Right cardiac atrium (tissue), 5 donors: ENCODE results near the gene SSTR5. TPM values are rescaled to one million over a fixed set of nuclear protein-coding genes. Genes with fewer than 3 reads are reported as not detected.

Source experiments
- ATAC-seq, 2 donors: fragments of 200-7000 bp; cut with Tn5 transposase; one replicate each; pipeline versions ENCODE4 v1.8.0 to v1.9.1; 2020; ENCODE audit warnings: moderate library complexity in 2 of 2, mild to moderate bottlenecking in 1 of 2
- DNase-seq, 3 donors: peaks; one replicate each; pipeline ENCODE4 v3.0.0-alpha.2; 2020
- H3K27ac ChIP-seq: one replicate; pipeline ENCODE4 v1.5.1; 2013; ENCODE audit warnings: mild to moderate bottlenecking, low read length, control low read depth, moderate library complexity
- H3K27me3 ChIP-seq: one replicate; pipeline ENCODE4 v1.6.1; 2013; ENCODE audit not compliant: control insufficient read depth, insufficient read depth
- H3K4me1 ChIP-seq: one replicate; pipeline ENCODE4 v1.6.1; 2013; ENCODE audit warnings: low read length; ENCODE audit not compliant: control insufficient read depth, insufficient read depth
- H3K4me3 ChIP-seq: one replicate; pipeline ENCODE4 v1.5.1; 2013; ENCODE audit warnings: low read length, control low read depth
- H3K9me3 ChIP-seq: one replicate; pipeline ENCODE4 v1.6.1; 2013; ENCODE audit warnings: low read length; ENCODE audit not compliant: control insufficient read depth
- WGBS: extraction: QIAGEN DNeasy Blood & Tissue Kit; methylation state at CpG from one replicate; pipeline ENCODE4 v1.1.7; 2013; 5-methylcytosine and 5-hydroxymethylcytosine counted together
- intact Hi-C, 4 donors: fragments of 100-400 bp; cut with DNase I; formaldehyde crosslinking; loops; one replicate each; pipeline versions ENCODE4 v1.11.0 to v1.14.0; 2022 to 2023
- polyA plus RNA-seq: library from polyadenylated mRNA; stranded (reverse); fragments of 200-250 nt; gene quantifications from one replicate; pipeline ENCODE4 v1.2.3, GENCODE V29; 2013
- total RNA-seq, 4 donors: library from RNA; stranded (reverse); fragmentation: NEBNext Ultra II Directional; extraction: Animal tissue kit (Norgen Biotek cat#: 25700); gene quantifications; one replicate each; pipeline ENCODE4 v1.2.1, GENCODE V29; 2021
- donor health status: healthy with polysubstance abuse.
- donor health status: DM: no; HTN: yes; CAD: no.
- donor health status: DM: no; HTN: no; CAD: no.
- donor health status: DM: no; HTN: yes; CAD: no; lungs with severe emphysema.
- donor health status: DM: yes; HTN: yes; CAD: no.

SSTR5 gene
- total and polyA plus RNA-seq, 5 donors, result 7.7 to 35.3 (median 17.7) TPM

DNA sequence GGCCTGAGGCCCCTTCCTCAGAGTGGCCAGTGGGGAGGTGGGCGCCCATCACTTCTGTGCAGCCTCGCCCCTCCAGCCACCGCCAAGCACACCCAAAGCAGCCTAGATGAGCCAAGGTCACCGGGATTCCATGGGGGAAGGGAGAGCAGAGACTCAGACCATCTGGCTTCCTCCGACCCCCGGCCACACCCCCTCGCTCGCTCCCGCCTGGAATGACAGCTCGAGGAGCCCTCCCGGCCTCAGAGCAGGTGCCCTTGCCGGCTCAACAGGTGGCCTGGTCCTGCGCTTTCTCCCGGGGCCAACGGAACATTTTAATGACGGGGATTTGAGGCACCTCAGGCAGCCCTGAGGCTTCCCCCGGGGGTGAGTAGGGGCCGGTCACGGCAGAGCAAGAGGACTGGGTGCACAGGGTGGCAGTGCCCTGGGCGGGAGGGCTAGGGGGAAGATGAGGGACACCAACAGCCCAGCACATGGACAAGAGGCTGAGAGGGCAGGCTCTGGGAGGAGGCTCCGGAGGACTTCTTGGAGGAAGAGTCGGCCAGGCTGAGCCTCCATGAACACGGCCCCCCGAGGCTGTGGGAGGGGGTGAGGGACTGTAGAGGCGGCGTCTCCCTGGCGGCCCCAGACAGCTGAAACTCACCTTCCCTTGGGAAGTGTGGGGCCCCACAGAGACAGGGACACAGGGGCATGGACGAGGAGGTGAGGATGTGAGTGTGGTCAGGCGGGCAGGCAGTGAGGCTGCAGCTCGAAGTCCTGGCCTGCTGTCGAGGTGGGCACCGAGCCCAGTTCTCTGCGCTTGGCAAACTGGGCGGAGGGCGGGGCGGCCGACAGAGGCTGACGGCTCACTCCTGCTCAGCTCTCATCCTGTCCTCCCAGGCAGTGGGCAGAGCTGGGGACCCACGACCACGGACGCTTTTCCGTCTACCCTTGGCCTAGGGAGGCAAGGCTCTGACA, 36.0 kb downstream of the SSTR5 start:
- WGBS, result 38% methylated on average over 42 of the region's 42 CpGs
- ATAC-seq, result peak; percentile 18 to 26
- H3K27me3 ChIP-seq, result no peaks in the 10 kb centered on the region

DNA sequence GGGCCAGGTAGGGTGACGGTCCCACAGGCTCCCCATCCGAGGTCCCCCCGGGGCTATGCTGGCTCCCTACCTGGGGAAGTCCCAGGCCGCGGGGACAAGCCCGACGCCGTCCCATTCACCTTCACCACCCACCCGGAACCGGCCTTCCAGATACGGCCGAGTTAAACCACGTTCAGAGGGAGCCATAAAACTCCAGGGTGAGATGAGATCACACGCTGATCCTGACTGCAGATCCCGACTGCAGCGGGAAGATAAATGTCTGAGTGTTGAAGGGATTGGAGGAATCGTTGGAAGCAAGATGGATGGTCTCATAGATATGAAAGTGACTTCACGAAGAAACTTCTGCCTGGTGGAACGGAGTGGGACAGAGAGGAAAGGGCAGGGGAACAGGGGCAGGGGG, 37.1 kb downstream of the SSTR5 start:
- H3K27me3 ChIP-seq, result no peaks in the 10 kb centered on the region
- DNase-seq (no peak), ATAC-seq (no peak)
- H3K27ac ChIP-seq, result no peak overlapping the region
- WGBS, result 57% methylated on average over 19 of the region's 19 CpGs
- H3K4me1 ChIP-seq, result no peaks in the 10 kb centered on the region
- intact Hi-C loops, result loop anchor here in 1 of 4 donors (2.0 kb wide), 1 partner anchor 85 kb away; no protein-coding TSS in a partner anchor
- H3K9me3 ChIP-seq, result no peaks in the 10 kb centered on the region
- no peak overlapping the region for H3K4me3 ChIP-seq

More for the DNA sequence above, 36.0 kb downstream of the SSTR5 start:
- intact Hi-C loops, result loop anchor here in 1 of 4 donors (2.0 kb wide), 1 partner anchor 86 kb away; no protein-coding TSS in a partner anchor
- Histone ChIP-seq H3K4me3 (no peak overlapping the region), H3K4me1 (no peaks in the 10 kb centered on the region), H3K27ac (no peak overlapping the region), H3K9me3 (no peaks in the 10 kb centered on the region)
- DNase-seq, result peak; percentile 55 to 85 (median 84)

DNA sequence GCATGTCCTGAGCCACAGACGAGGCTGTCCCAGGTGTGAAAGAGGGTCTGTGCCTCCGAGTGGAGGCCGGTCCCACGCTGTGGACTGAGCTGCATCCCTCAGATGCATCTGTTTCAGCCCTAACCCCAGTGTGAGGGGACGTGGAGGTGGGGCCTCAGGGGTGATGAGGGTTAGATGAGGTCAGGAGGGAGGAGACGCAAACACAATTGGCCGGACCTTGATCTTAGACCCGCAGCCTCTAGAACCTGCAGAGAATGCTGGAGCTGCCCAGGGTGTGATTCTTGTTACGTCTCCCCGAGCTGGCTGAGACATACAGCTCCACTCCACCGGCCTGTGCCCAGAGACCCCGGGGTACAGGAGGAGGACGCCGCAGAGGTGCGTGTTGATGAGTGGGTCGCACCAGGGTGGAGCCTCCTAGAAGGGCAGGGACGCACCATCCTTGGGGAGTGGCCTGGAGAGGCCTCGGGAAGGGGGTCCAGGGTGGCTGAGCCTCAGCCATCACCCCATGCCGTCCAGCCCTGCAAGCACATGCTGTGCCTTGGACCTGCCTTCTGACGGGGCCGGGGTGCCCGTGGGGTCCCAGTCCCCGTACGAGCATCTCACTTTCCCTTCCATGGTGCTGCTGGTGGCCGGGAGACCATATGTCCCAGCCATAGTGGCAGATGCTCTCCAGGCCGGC, 40.1 kb downstream of the SSTR5 start:
- 71% methylated on average over 26 of the region's 26 CpGs for WGBS
- no peaks in the 10 kb centered on the region for H3K27me3 ChIP-seq

GRCh38 chr16:1113489-1113888, 40.9 kb downstream of the SSTR5 start:
- no peak for DNase-seq
- H3K4me1 ChIP-seq, result no peaks in the 10 kb centered on the region
- 64% methylated on average over 16 of the region's 16 CpGs for WGBS
- H3K4me3 ChIP-seq, result no peak overlapping the region
- ATAC-seq, result no peak
- H3K27me3 ChIP-seq, result no peaks in the 10 kb centered on the region
- intact Hi-C loops, result no loop called here
- no peak overlapping the region for H3K27ac ChIP-seq
- H3K9me3 ChIP-seq, result no peaks in the 10 kb centered on the region

More for the DNA sequence above, 40.1 kb downstream of the SSTR5 start:
- no peak overlapping the region for H3K27ac ChIP-seq
- DNase-seq (no peak), ATAC-seq (no peak)
- intact Hi-C loops, result no loop called here
- H3K4me3 ChIP-seq, result no peak overlapping the region
- no peaks in the 10 kb centered on the region for H3K9me3 ChIP-seq
- no peaks in the 10 kb centered on the region for H3K4me1 ChIP-seq

- Histone ChIP-seq H3K4me3 (no peak overlapping the region), H3K9me3 (no peaks in the 10 kb centered on the region), H3K27me3 (no peaks in the 10 kb centered on the region), H3K27ac (no peak overlapping the region), H3K4me1 (no peaks in the 10 kb centered on the region)
- intact Hi-C loops, result no loop called here
- DNase-seq (no peak), ATAC-seq (no peak)
- WGBS, result 75% methylated on average over 15 of the region's 15 CpGs
Observed at GRCh38 chr16:1113889-1114526, 41.5 kb downstream of the SSTR5 start.

- no peaks in the 10 kb centered on the region for H3K27me3 ChIP-seq
- intact Hi-C loops, result no loop called here
- DNase-seq (no peak), ATAC-seq (no peak)
- WGBS, result 55% methylated on average over 16 of the region's 16 CpGs
- H3K4me3 ChIP-seq, result no peak overlapping the region
- H3K4me1 ChIP-seq, result no peaks in the 10 kb centered on the region
- no peak overlapping the region for H3K27ac ChIP-seq
- H3K9me3 ChIP-seq, result no peaks in the 10 kb centered on the region
Observed at GRCh38 chr16:1116693-1117077, 44.1 kb downstream of the SSTR5 start.

DNA sequence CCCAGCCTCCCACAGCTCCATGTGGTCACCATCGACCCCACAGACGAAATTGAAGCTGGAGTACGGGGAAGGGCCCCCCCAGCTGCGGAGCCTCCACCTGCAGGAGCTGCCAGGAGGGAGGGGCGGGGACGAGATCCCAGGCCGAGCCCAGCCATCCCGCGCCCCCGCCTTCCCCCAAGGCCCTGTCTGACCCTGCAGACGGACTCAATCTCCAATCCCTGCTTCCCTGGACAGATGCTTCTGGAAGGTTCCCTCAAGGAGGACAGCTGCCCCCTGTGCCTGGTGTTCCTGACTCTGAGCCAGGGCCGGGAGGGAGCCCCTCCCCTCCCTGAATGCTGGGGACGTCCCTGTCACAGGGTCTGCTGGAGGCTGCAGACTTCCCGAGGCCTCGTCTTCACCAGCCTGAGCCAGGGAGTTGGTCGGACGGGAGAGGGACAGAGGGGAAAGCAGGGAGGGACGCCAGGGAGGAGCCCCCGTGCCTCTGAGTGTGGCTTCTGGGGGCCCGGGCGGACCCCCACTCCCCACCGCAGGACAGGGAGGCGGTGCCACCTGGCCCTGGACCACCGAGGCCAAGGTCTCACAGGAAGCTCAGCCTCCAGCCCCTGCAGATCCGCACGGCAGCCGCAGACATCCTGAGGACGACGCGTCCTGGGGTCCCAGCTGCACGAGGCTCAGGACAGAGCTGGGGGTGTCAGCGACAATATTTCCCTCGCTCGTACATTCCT, 44.8 kb downstream of the SSTR5 start:
- Histone ChIP-seq H3K9me3 (no peaks in the 10 kb centered on the region), H3K4me1 (no peaks in the 10 kb centered on the region), H3K27ac (no peak overlapping the region), H3K27me3 (no peaks in the 10 kb centered on the region), H3K4me3 (no peak overlapping the region)
- intact Hi-C loops, result no loop called here
- ATAC-seq (no peak), DNase-seq (no peak)
- WGBS, result 53% methylated on average over 34 of the region's 34 CpGs

DNA sequence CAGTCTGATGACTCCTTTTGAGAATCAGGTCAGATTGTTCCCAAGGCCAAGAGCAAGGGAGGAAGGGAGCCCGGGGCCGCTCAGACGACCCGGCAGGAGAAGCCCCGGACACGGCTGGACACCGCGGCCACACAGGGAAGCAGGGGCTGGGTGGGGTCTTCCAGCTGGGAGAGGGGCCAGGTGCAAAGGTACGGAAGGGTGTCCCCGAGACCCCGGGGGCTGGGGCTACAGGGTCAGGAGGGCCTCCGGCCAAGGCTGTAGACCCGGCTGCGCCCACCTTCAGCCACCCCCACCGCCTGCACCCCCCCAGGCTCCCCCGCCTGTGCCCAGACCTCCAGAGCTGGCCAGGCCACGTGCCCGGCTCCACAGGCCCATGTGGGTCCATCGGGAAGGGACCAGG, 45.4 kb downstream of the SSTR5 start:
- 80% methylated on average over 19 of the region's 19 CpGs for WGBS
- H3K9me3 ChIP-seq, result no peaks in the 10 kb centered on the region
- H3K4me1 ChIP-seq, result no peaks in the 10 kb centered on the region
- no peak overlapping the region for H3K4me3 ChIP-seq
- no peak for ATAC-seq
- H3K27me3 ChIP-seq, result no peaks in the 10 kb centered on the region
- H3K27ac ChIP-seq, result no peak overlapping the region
- intact Hi-C loops, result no loop called here
- no peak for DNase-seq

- no peak for DNase-seq
- no peaks in the 10 kb centered on the region for H3K27me3 ChIP-seq
- no peaks in the 10 kb centered on the region for H3K9me3 ChIP-seq
Observed at GRCh38 chr16:1119129-1119528, 46.6 kb downstream of the SSTR5 start.

GRCh38 chr16:1119766-1120576, 47.4 kb downstream of the SSTR5 start:
- intact Hi-C loops, result no loop called here
- WGBS, result 72% methylated on average over 35 of the region's 35 CpGs
- Histone ChIP-seq H3K27ac (no peak overlapping the region), H3K9me3 (no peaks in the 10 kb centered on the region), H3K4me1 (no peaks in the 10 kb centered on the region), H3K4me3 (no peak overlapping the region), H3K27me3 (no peaks in the 10 kb centered on the region)
- no peak for DNase-seq
- ATAC-seq, result no peak

More at GRCh38 chr16:1119129-1119528, 46.6 kb downstream of the SSTR5 start:
- intact Hi-C loops, result no loop called here
- H3K4me1 ChIP-seq, result no peaks in the 10 kb centered on the region
- ATAC-seq, result no peak
- 79% methylated on average over 19 of the region's 19 CpGs for WGBS
- no peak overlapping the region for H3K27ac ChIP-seq
- no peak overlapping the region for H3K4me3 ChIP-seq
